ENCODE data around the gene KIRREL3.

GRCh38 chr11:126484266-126484665, 516.3 kb downstream of the KIRREL3 start:
- TF ChIP-seq MAX (IDR thresholded peaks at IDR 0.05; ENCODE audit: low read depth) (no peak), CTCF (IDR thresholded peaks at IDR 0.05) (no peak), RXRA (IDR thresholded peaks at IDR 0.05; ENCODE audit: borderline replicate concordance, low read depth) (no peak), USF2 (IDR thresholded peaks at IDR 0.05; ENCODE audit: borderline replicate concordance, low read depth, low read length) (no peak), POLR2AphosphoS5 (IDR thresholded peaks at IDR 0.05; ENCODE audit: low read depth, low read length) (no peak), ZBTB33 (IDR thresholded peaks at IDR 0.05; ENCODE audit: borderline replicate concordance, low read depth) (no peak)

Measured in SK-N-SH (cell line).